A673 (cell line): ENCODE measurements around the gene FAM47E.

Source experiments
- EZH2 ChIP-seq: fragments of 200-600 bp; sonication (generic); IDR thresholded peaks from 2 replicates; pipeline ENCODE4 v1.6.1; 2017; ENCODE audit warnings: borderline replicate concordance, low read depth, mild to moderate bottlenecking, mixed read lengths, antibody characterized with exemption, low read length; ENCODE audit not compliant: poor library complexity, severe bottlenecking
- TF ChIP-seq, protein P1 (sequence below): fragments of 300-800, 200-600 bp; sonication (generic); conservative IDR thresholded peaks from 2 replicates; pipeline ENCODE4 v1.5.1; 2017; ENCODE audit warnings: low read depth, mild to moderate bottlenecking, antibody characterized with exemption, low read length, moderate library complexity, mixed read lengths

GRCh38 chr4:76204936-76205335, 46.6 kb upstream of the FAM47E start:
- TF ChIP-seq, protein P1, sequence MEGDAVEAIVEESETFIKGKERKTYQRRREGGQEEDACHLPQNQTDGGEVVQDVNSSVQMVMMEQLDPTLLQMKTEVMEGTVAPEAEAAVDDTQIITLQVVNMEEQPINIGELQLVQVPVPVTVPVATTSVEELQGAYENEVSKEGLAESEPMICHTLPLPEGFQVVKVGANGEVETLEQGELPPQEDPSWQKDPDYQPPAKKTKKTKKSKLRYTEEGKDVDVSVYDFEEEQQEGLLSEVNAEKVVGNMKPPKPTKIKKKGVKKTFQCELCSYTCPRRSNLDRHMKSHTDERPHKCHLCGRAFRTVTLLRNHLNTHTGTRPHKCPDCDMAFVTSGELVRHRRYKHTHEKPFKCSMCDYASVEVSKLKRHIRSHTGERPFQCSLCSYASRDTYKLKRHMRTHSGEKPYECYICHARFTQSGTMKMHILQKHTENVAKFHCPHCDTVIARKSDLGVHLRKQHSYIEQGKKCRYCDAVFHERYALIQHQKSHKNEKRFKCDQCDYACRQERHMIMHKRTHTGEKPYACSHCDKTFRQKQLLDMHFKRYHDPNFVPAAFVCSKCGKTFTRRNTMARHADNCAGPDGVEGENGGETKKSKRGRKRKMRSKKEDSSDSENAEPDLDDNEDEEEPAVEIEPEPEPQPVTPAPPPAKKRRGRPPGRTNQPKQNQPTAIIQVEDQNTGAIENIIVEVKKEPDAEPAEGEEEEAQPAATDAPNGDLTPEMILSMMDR, result no peak
- no peak for TF ChIP-seq EZH2
